ENCODE measurements around the gene THYN1. TPM values are rescaled to one million over a fixed set of nuclear protein-coding genes. Genes with fewer than 3 reads are reported as not detected.
A peak's percentile ranks its signal among the peaks of the same experiment; 100 is the strongest.

The THYN1 gene
- total and polyA plus RNA-seq, 2 of the 13 experiments (the other 11 are each of a cell fraction or from before 2014, with no cell fraction given): 36.1 to 87.6 TPM

- TF ChIP-seq ZFP36 (IDR thresholded peaks at IDR 0.05; ENCODE audit: borderline replicate concordance, low read depth, low read length, partially characterized antibody) (no peak), NFATC3 (CRISPR knock-in tag; IDR thresholded peaks at IDR 0.05) (peak; percentile 77; the same call in 1 of the 2 replicates), MTA3 (CRISPR knock-in tag; IDR thresholded peaks at IDR 0.05) (no peak), ZNF629 (CRISPR knock-in tag; conservative IDR thresholded peaks at IDR 0.05) (0 out of 2 replicates have a peak, but pooled peaks have one; percentile 18), SNRNP70 (IDR thresholded peaks at IDR 0.05; ENCODE audit: low read depth, low read length) (no peak), PLRG1 (conservative IDR thresholded peaks at IDR 0.05) (no peak), MLXIP (CRISPR knock-in tag; IDR thresholded peaks at IDR 0.05; ENCODE audit: borderline replicate concordance) (0 out of 2 replicates have a peak, but pooled peaks have one; percentile 39), ZBED4 (CRISPR knock-in tag; IDR thresholded peaks at IDR 0.05; ENCODE audit: borderline replicate concordance) (no peak), KDM6A (CRISPR knock-in tag; IDR thresholded peaks at IDR 0.05; ENCODE audit: low read depth) (no peak), NFIC (IDR thresholded peaks at IDR 0.05; ENCODE audit: low read length) (no peak), ZNF224 (CRISPR knock-in tag; IDR thresholded peaks at IDR 0.05) (peak; percentile 51; the same call in 1 of the 2 replicates), KLF15 (CRISPR knock-in tag; IDR thresholded peaks at IDR 0.05; ENCODE audit: borderline replicate concordance) (0 out of 2 replicates have a peak, but pooled peaks have one; percentile 64), ZNF333 (CRISPR knock-in tag; IDR thresholded peaks at IDR 0.05; ENCODE audit: borderline replicate concordance) (peak; percentile 50; the same call in 1 of the 2 replicates), ELF3 (CRISPR knock-in tag; IDR thresholded peaks at IDR 0.05) (peak; percentile 42; the same call in 1 of the 2 replicates), ARNT2 (CRISPR knock-in tag; IDR thresholded peaks at IDR 0.05; ENCODE audit: low read depth) (peak; percentile 79; the same call in 1 of the 2 replicates), ADNP (CRISPR knock-in tag; IDR thresholded peaks at IDR 0.05) (no peak), SNAPC4 (CRISPR knock-in tag; IDR thresholded peaks at IDR 0.05) (peak; percentile 86; the same call in 1 of the 2 replicates)
These were observed 29.1 kb downstream of the THYN1 start, which contains the start of the genes NCAPD3 and VPS26B (continued) for GRCh38 chr11:134223836-134224709.
